HCT116 (cell line): ENCODE data around the gene SERTAD1. TPM values are rescaled to one million over a fixed set of nuclear protein-coding genes. Genes with fewer than 3 reads are reported as not detected.

ENCODE experiments used
- ATAC-seq: fragments of 200-7000 bp; cut with Tn5 transposase; 2 replicates; pipeline ENCODE4 v1.9.1; 2020; ENCODE audit warnings: mild to moderate bottlenecking, moderate library complexity
- BruUV-seq: library from RNA; stranded (reverse); fragments of 400-500 nt; replicated peaks from 2 replicates; lab custom pipeline; 2021; lab: Mats Ljungman, UMichigan
- CTCF ChIA-PET: fragments of 300-600 bp; sonication (Branson Sonifier 250); formaldehyde crosslinking; loops from one replicate; lab custom pipeline; 2021; ENCODE audit warnings: antibody characterized with exemption; lab: Charles Lee
- POLR2A ChIA-PET: fragments of 300-600, 350-600 bp; sonication (Branson Sonifier 250); formaldehyde crosslinking; loops from one replicate; lab custom pipeline; 2021; ENCODE audit warnings: antibody characterized with exemption; lab: Charles Lee
- RAD21 ChIA-PET, 2 experiments: fragments of 300-600 bp; sonication (Branson Sonifier 250); formaldehyde crosslinking; loops; one replicate each; lab custom pipeline; 2023; ENCODE audit warnings: low total read pairs in 2 of 2; ENCODE audit not compliant: uncharacterized antibody in 2 of 2, unreplicated experiment in 2 of 2, low non-redundant PET in 1 of 2; lab: Charles Lee
- DNase-seq: peaks from one replicate; pipeline ENCODE4 v3.0.0-alpha.2; 2010; ENCODE audit warnings: low read depth, low spot score
- H2AFZ ChIP-seq: fragments of 200-600 bp; shearing (Covaris generic), sonication (generic); 2 replicates; pipeline ENCODE4 v1.6.1; 2017; ENCODE audit warnings: low read depth, mixed run types, mixed read lengths, antibody characterized with exemption, low read length; ENCODE audit not compliant: poor library complexity, severe bottlenecking
- H3K27ac ChIP-seq: 2 replicates; pipeline ENCODE4 v1.5.1; 2012; ENCODE audit warnings: low read depth, low read length
- H3K27me3 ChIP-seq: fragments of 200-600 bp; sonication (generic); 2 replicates; pipeline ENCODE4 v1.6.1; 2016; ENCODE audit warnings: mixed run types, low read length, mixed read lengths; ENCODE audit not compliant: insufficient read depth
- H3K36me3 ChIP-seq, 2 experiments: fragments of 200-500 bp in 1 of 2; fragments of 200-600 bp in 1 of 2; sonication (Bioruptor generic) in 1 of 2; sonication (generic) in 1 of 2; 2 replicates each; pipeline versions ENCODE4 v1.5.1 to v1.6.1; 2014 to 2016; ENCODE audit warnings: low read length in 2 of 2, inconsistent platforms in 1 of 2, mixed read lengths in 1 of 2, mixed run types in 1 of 2; ENCODE audit not compliant: insufficient read depth in 2 of 2, control insufficient read depth in 1 of 2
- H3K4me1 ChIP-seq, 2 experiments: fragments of 200-600 bp in 1 of 2; sonication (generic) in 1 of 2; 2 replicates each; pipeline versions ENCODE4 v1.5.1 to v1.6.1; 2012 to 2017; ENCODE audit warnings: low read length in 2 of 2, inconsistent platforms in 1 of 2, mild to moderate bottlenecking in 1 of 2, mixed read lengths in 1 of 2, mixed run types in 1 of 2, moderate library complexity in 1 of 2; ENCODE audit not compliant: insufficient read depth in 2 of 2, control insufficient read depth in 1 of 2
- H3K4me2 ChIP-seq: fragments of 200-600 bp; sonication (generic); 2 replicates; pipeline ENCODE4 v1.6.1; 2017; ENCODE audit warnings: mixed run types, low read length, mixed read lengths
- H3K4me3 ChIP-seq, 2 experiments: fragments of 200-600 bp in 1 of 2; sonication (generic) in 1 of 2; replicated peaks in 1 of 2; 2 replicates each; pipeline ENCODE4 v1.5.1; 2011 to 2016; ENCODE audit warnings: low read length in 2 of 2, control low read depth in 1 of 2, low read depth in 1 of 2, mild to moderate bottlenecking in 1 of 2, mixed read lengths in 1 of 2, mixed run types in 1 of 2
- H3K79me2 ChIP-seq: fragments of 200-600 bp; sonication (generic); 2 replicates; pipeline ENCODE4 v1.6.1; 2017; ENCODE audit warnings: mild to moderate bottlenecking, mixed run types, low read length, moderate library complexity, mixed read lengths; ENCODE audit not compliant: insufficient read depth
- H3K9ac ChIP-seq: fragments of 200-600 bp; sonication (generic); 2 replicates; pipeline ENCODE4 v1.6.1; 2016; ENCODE audit warnings: low read length, mixed read lengths
- H3K9me2 ChIP-seq: fragments of 200-600 bp; sonication (generic), shearing (Covaris generic); 2 replicates; pipeline ENCODE4 v1.6.1; 2017; ENCODE audit warnings: mixed run types, mild to moderate bottlenecking, moderate library complexity; ENCODE audit not compliant: insufficient read depth
- H3K9me3 ChIP-seq, 2 experiments: fragments of 200-500 bp in 1 of 2; fragments of 200-600 bp in 1 of 2; sonication (Bioruptor generic) in 1 of 2; sonication (generic) in 1 of 2; 2 replicates each; pipeline ENCODE4 v1.6.1; 2014 to 2017; ENCODE audit warnings: low read length in 2 of 2, mixed read lengths in 2 of 2, inconsistent platforms in 1 of 2, low read depth in 1 of 2, mild to moderate bottlenecking in 1 of 2, mixed run types in 1 of 2, moderate library complexity in 1 of 2; ENCODE audit not compliant: control insufficient read depth in 1 of 2, insufficient read depth in 1 of 2
- H4K20me1 ChIP-seq: fragments of 200-600 bp; sonication (generic), shearing (Covaris generic); 2 replicates; pipeline ENCODE4 v1.6.1; 2017; ENCODE audit warnings: mixed run types, mild to moderate bottlenecking, moderate library complexity; ENCODE audit not compliant: insufficient read depth
- CBX3 ChIP-seq: IDR thresholded peaks from 2 replicates; pipeline ENCODE4 v1.6.1; 2012; ENCODE audit warnings: low read depth
- CEBPB ChIP-seq: IDR thresholded peaks from 2 replicates; pipeline ENCODE4 v1.6.1; 2012; ENCODE audit warnings: low read depth
- EGR1 ChIP-seq: IDR thresholded peaks from 2 replicates; pipeline ENCODE4 v1.6.1; 2012; ENCODE audit warnings: low read depth
- ELF1 ChIP-seq: IDR thresholded peaks from 2 replicates; pipeline ENCODE4 v1.6.1; 2012; ENCODE audit warnings: low read depth, borderline replicate concordance
- EZH2 ChIP-seq: fragments of 200-600 bp; sonication (generic); IDR thresholded peaks from 2 replicates; pipeline ENCODE4 v1.6.1; 2017; ENCODE audit warnings: antibody characterized with exemption, mixed run types
- EZH2phosphoT487 ChIP-seq: fragments of 200-600 bp; IDR thresholded peaks from 2 replicates; pipeline ENCODE4 v1.6.1; 2018; ENCODE audit warnings: antibody characterized with exemption, borderline replicate concordance
- FOSL1 ChIP-seq: IDR thresholded peaks from 2 replicates; pipeline ENCODE4 v1.6.1; 2012; ENCODE audit warnings: low read depth
- JUND ChIP-seq: IDR thresholded peaks from 2 replicates; pipeline ENCODE4 v1.6.1; 2012
- POLR2A ChIP-seq: IDR thresholded peaks from 2 replicates; pipeline ENCODE4 v1.7.0; 2011; ENCODE audit warnings: borderline replicate concordance; ENCODE audit not compliant: insufficient read depth, insufficient read length; ENCODE audit errors: extremely low read depth
- POLR2AphosphoS5 ChIP-seq: IDR thresholded peaks from 2 replicates; pipeline ENCODE4 v1.6.1; 2011; ENCODE audit warnings: mild to moderate bottlenecking, low read depth, low read length, moderate library complexity
- RAD21 ChIP-seq: IDR thresholded peaks from 2 replicates; pipeline ENCODE4 v1.6.1; 2012; ENCODE audit warnings: low read depth, mild to moderate bottlenecking
- SIN3A ChIP-seq: IDR thresholded peaks from 2 replicates; pipeline ENCODE4 v1.6.1; 2012; ENCODE audit warnings: low read depth
- SRF ChIP-seq: IDR thresholded peaks from 2 replicates; pipeline ENCODE4 v1.6.1; 2012; ENCODE audit warnings: low read depth
- TCF7L2 ChIP-seq: IDR thresholded peaks from 2 replicates; pipeline ENCODE4 v1.7.0; 2011; ENCODE audit warnings: borderline replicate concordance, inconsistent platforms; ENCODE audit not compliant: insufficient read depth, insufficient read length; ENCODE audit errors: extremely low read depth
- YY1 ChIP-seq: IDR thresholded peaks from 2 replicates; pipeline ENCODE4 v1.6.1; 2011; ENCODE audit warnings: low read length, low read depth, moderate library complexity, mild to moderate bottlenecking; ENCODE audit not compliant: insufficient replicate concordance; ENCODE audit errors: extremely low read depth
- ZFX ChIP-seq: fragments of 450-650 bp; IDR thresholded peaks from 2 replicates; pipeline ENCODE4 v1.6.1; 2017
- intact Hi-C: fragments of 100-400 bp; cut with micrococcal nuclease; formaldehyde crosslinking; loops from 2 replicates; pipeline ENCODE4 v1.10.0; 2022
- total RNA-seq: library from RNA; stranded (reverse); gene quantifications from one replicate; pipeline ENCODE4 v1.2.1, GENCODE V29; 2021; ENCODE audit not compliant: unreplicated experiment
- TF ChIP-seq, protein P1 (sequence below): IDR thresholded peaks from 2 replicates; pipeline ENCODE4 v1.6.1; 2012; ENCODE audit warnings: low read depth
- TF ChIP-seq, protein P2 (sequence below): IDR thresholded peaks from 2 replicates; pipeline ENCODE4 v1.6.1; 2011; ENCODE audit warnings: mild to moderate bottlenecking, low read length, moderate library complexity; ENCODE audit not compliant: insufficient replicate concordance; ENCODE audit errors: extremely low read depth
- TF ChIP-seq, protein P3 (sequence below): IDR thresholded peaks from 2 replicates; pipeline ENCODE4 v1.6.1; 2012

The SERTAD1 gene
- total RNA-seq, 1 experiment from 2014 or later: 30.3 TPM

DNA sequence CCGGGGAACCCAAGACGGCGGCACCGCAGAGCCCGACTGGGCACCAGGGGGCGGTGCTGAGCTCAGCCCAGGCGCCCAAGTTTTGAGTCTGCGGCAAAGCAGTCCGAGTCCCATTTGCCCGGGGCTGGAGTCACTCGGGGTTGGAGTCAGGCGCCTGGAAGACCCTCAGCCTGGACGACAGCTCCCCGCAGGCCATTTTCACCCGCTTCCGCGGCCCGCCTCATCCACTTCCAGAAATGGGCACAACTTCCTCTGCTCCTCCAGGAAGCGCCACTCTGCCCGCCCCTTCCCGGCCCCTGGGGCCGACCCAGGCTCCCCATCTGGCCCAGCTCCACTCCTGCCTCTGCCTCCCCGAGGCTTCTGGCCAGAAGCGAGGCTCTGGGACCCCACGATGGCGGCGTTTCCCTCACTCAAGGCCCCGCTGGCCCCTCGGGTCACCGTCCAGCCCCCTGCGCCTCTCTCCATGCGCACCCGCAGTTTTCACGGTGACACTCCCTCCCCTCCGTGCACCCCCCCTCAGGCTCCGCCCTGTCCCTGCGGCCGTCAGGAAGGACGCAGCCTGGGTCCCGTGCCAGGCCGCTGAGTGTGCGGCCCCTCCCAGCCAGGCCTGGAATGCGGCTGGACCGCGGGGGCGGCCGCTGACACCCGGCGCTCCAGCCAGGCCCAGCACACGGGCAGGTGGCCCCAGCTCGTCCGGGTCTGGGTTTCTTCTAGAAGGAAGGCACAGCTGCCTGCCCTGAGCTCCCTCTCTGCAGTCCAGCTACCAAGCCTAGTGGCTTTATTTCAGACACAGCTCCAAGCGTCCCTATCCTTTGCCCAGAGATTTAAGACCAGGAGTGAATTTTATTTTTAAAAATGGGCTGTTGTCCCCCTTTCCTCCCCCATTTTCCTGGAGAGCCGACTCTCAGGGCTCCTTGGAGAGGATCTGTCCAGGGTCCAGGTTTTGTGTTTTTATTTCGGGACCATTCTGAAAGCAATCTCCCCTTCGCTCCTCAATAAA, 4.7 kb downstream of the SERTAD1 start:
- H3K4me2 ChIP-seq: peak overlapping the region; percentile 96
- BruUV-seq: no TSS peak
- H4K20me1 ChIP-seq: no peaks in the 10 kb centered on the region
- H3K9me2 ChIP-seq: no peaks in the 10 kb centered on the region
- intact Hi-C loops: loop anchor here (5.0 kb wide), 1 partner anchor 181 kb away; the partner anchor contains the start of gene LTBP4
- peak overlapping the region; percentile 90 for H3K9ac ChIP-seq
- H3K4me1 ChIP-seq: peaks cover 42 to 79% of the 10 kb centered on the region in 2 experiments
- peak; percentile 73 for ATAC-seq
- H3K9me3 ChIP-seq: no peaks in the 10 kb centered on the region
- no peak overlapping the region for H2AFZ ChIP-seq
- ChIA-PET RAD21 (interaction anchor here (0.6 to 1.4 kb wide), 5 partner anchors 10 to 111 kb away, joined by 3 to 5 read pairs (median 3); no protein-coding TSS in a partner anchor), POLR2A (interaction anchor here (0.7 to 2.4 kb wide), 11 partner anchors 10 to 996 kb away, joined by 3 to 14 read pairs (median 4); partner anchors contain the start of genes BLVRB, LTBP4 and SERTAD3), CTCF (interaction anchor here (0.9 to 2.1 kb wide), 18 partner anchors 9 to 225 kb away, joined by 3 to 21 read pairs (median 5); partner anchors contain the start of gene BLVRB)
- DNase-seq: peak; percentile 82
- H3K79me2 ChIP-seq: peaks cover 35% of the 10 kb centered on the region
- H3K27me3 ChIP-seq: no peaks in the 10 kb centered on the region
- H3K27ac ChIP-seq: peak overlapping the region; percentile 99
- H3K36me3 ChIP-seq: peaks cover 5 to 13% of the 10 kb centered on the region in 2 experiments; a peak in 2 of 4 replicates
- peak overlapping the region; percentile 53 to 60 for H3K4me3 ChIP-seq
- TF ChIP-seq TCF7L2 (peak; percentile 41), POLR2A (peak; percentile 65), EZH2phosphoT487 (no peak), JUND (peak; percentile 74), CEBPB (no peak), EZH2 (no peak), FOSL1 (peak; percentile 44; the same call in 1 of the 2 replicates), YY1 (peak; percentile 63), EGR1 (peak; percentile 99), RAD21 (peak; percentile 59), SRF (peak; percentile 100), SIN3A (peak; percentile 96; the same call in 1 of the 2 replicates), ELF1 (no peak; the same call in 1 of the 2 replicates), ZFX (peak; percentile 59; the same call in 1 of the 2 replicates), POLR2AphosphoS5 (peak; percentile 93), CBX3 (peak; percentile 82)
- TF ChIP-seq, protein P1, sequence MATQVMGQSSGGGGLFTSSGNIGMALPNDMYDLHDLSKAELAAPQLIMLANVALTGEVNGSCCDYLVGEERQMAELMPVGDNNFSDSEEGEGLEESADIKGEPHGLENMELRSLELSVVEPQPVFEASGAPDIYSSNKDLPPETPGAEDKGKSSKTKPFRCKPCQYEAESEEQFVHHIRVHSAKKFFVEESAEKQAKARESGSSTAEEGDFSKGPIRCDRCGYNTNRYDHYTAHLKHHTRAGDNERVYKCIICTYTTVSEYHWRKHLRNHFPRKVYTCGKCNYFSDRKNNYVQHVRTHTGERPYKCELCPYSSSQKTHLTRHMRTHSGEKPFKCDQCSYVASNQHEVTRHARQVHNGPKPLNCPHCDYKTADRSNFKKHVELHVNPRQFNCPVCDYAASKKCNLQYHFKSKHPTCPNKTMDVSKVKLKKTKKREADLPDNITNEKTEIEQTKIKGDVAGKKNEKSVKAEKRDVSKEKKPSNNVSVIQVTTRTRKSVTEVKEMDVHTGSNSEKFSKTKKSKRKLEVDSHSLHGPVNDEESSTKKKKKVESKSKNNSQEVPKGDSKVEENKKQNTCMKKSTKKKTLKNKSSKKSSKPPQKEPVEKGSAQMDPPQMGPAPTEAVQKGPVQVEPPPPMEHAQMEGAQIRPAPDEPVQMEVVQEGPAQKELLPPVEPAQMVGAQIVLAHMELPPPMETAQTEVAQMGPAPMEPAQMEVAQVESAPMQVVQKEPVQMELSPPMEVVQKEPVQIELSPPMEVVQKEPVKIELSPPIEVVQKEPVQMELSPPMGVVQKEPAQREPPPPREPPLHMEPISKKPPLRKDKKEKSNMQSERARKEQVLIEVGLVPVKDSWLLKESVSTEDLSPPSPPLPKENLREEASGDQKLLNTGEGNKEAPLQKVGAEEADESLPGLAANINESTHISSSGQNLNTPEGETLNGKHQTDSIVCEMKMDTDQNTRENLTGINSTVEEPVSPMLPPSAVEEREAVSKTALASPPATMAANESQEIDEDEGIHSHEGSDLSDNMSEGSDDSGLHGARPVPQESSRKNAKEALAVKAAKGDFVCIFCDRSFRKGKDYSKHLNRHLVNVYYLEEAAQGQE: no peak
- TF ChIP-seq, protein P2, sequence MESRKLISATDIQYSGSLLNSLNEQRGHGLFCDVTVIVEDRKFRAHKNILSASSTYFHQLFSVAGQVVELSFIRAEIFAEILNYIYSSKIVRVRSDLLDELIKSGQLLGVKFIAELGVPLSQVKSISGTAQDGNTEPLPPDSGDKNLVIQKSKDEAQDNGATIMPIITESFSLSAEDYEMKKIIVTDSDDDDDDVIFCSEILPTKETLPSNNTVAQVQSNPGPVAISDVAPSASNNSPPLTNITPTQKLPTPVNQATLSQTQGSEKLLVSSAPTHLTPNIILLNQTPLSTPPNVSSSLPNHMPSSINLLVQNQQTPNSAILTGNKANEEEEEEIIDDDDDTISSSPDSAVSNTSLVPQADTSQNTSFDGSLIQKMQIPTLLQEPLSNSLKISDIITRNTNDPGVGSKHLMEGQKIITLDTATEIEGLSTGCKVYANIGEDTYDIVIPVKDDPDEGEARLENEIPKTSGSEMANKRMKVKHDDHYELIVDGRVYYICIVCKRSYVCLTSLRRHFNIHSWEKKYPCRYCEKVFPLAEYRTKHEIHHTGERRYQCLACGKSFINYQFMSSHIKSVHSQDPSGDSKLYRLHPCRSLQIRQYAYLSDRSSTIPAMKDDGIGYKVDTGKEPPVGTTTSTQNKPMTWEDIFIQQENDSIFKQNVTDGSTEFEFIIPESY: peak; percentile 68
- TF ChIP-seq, protein P3, sequence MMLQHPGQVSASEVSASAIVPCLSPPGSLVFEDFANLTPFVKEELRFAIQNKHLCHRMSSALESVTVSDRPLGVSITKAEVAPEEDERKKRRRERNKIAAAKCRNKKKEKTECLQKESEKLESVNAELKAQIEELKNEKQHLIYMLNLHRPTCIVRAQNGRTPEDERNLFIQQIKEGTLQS: no peak
